Prostate gland (tissue), 2 donors: ENCODE results near the gene FECH.

Experiments
- POLR2A ChIP-seq: fragments of 450-650 bp; IDR thresholded peaks from one replicate; pipeline ENCODE4 v1.6.1; 2016; ENCODE audit warnings: antibody characterized with exemption, mild to moderate bottlenecking
- POLR2AphosphoS5 ChIP-seq: sonication (generic); formaldehyde crosslinking; IDR thresholded peaks from one replicate; pipeline ENCODE4 v1.6.1; 2017; ENCODE audit warnings: antibody characterized with exemption
- TF ChIP-seq, protein P1 (sequence below), 4 experiments: fragments of 200-600 bp in 2 of 4; fragments of 450-650 bp in 2 of 4; sonication (generic) in 2 of 4; IDR thresholded peaks; 1 replicate in 3 of 4; 2 replicates in 1 of 4; pipeline ENCODE4 v1.5.1; 2016 to 2019; ENCODE audit warnings: antibody characterized with exemption in 4 of 4, mild to moderate bottlenecking in 2 of 4, moderate library complexity in 2 of 4

DNA sequence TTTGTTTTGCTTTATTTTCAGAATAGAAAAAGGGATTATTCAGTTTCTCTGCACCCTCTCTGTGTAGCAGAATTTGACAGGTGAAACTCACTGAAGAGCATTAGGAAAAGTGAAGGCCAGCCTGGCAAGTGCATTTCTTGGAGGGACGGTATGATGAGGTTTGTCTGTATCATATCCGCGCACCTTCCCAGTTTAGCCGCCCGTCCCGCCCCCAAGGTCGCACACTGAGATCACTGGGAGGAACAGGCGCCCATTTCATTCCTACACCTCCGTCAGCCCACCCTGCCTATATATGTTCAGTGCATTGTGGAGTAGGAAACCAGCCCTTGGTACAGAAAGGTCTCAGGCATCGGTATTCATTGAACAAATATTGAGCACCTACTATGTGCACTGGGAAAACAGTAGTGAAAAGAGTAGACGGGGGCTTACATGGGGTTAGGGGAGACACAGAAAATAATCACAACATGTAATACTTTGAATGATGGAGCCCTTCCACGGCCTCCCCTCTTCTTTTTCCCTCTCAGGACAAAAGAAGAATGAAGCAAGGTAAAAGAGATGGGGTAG, 678 bp upstream of the FECH start:
- TF ChIP-seq, protein P1, sequence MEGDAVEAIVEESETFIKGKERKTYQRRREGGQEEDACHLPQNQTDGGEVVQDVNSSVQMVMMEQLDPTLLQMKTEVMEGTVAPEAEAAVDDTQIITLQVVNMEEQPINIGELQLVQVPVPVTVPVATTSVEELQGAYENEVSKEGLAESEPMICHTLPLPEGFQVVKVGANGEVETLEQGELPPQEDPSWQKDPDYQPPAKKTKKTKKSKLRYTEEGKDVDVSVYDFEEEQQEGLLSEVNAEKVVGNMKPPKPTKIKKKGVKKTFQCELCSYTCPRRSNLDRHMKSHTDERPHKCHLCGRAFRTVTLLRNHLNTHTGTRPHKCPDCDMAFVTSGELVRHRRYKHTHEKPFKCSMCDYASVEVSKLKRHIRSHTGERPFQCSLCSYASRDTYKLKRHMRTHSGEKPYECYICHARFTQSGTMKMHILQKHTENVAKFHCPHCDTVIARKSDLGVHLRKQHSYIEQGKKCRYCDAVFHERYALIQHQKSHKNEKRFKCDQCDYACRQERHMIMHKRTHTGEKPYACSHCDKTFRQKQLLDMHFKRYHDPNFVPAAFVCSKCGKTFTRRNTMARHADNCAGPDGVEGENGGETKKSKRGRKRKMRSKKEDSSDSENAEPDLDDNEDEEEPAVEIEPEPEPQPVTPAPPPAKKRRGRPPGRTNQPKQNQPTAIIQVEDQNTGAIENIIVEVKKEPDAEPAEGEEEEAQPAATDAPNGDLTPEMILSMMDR (IDR thresholded peaks at IDR 0.05) = no peak
- TF ChIP-seq POLR2AphosphoS5 (no peak), POLR2A (no peak)
